AG09319 (cell line): ENCODE data around the gene ZBED4.

Experiments used
- DNase-seq: peaks from one replicate; pipeline ENCODE4 v3.0.0-alpha.2; 2010; ENCODE audit warnings: low read depth; ENCODE audit errors: extremely low read depth
- CTCF ChIP-seq: IDR thresholded peaks from 2 replicates; pipeline ENCODE4 v1.5.1; 2011; ENCODE audit warnings: low read depth, mild to moderate bottlenecking, inconsistent platforms, low read length, moderate library complexity

The ZBED4 gene

GRCh38 chr22:49903322-49904039 lies 49.8 kb downstream of the ZBED4 start:
- DNase-seq: no peak
- no peak for TF ChIP-seq CTCF

- TF ChIP-seq CTCF: no peak
- DNase-seq: no peak
These were observed 50.4 kb downstream of the ZBED4 start for GRCh38 chr22:49904040-49904369.

DNA sequence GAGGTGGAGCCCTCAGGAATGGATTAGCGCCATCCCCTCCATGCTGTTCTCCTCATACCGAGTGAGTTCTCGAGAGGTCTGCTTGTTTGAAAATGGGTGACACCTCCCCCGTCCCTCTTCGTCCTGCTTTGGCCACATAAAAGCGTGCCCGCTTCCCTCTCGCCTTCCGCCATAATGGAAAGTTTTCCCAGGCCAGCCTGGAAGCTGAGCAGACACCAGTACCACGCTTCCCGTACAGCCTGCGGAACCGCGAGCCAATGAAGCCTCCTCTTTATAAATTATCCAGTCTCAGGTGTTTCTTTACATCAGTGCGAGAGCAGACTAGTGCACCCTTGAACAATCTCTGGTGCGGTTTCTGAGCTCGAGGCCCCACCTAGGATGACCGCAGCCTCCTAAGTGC lies 51.8 kb downstream of the ZBED4 start:
- DNase-seq: no peak
- TF ChIP-seq CTCF: no peak

DNA sequence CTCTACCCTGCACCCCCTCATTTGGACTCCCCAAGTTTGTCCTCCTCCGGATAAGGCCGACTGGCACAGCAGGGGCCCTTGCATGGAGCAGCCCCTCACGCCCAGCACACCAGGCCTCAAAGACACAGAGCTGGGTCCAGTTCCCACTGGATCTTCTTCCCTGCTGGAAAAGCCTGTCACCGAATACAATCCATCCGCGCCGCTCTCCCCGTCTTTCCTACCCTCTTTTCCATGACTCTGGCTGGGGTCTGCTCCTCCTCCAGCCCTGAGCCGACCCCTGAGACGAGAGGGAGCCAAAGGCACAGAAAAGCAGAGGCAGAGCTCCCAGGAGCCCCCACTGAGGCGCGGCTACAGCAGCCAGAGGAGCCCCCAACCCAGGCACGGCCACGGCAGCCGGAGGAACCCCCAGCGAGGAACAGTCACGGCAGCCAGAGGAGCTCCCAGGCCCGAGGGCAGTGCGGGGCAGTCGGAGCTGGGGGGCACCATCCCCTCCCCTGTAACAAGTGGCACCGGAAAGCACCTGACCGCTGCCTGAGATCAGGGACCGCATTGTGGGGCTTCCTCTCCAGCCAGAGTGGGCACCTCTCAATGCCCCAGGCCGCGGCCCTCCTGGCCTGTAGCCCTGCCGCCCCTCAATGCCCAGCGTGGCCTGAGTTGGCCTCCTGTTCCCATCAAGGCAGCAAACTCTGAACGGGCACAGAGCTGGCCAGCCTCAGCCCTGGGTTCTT lies 52.6 kb downstream of the ZBED4 start:
- DNase-seq: no peak

GRCh38 chr22:49906799-49907290 lies 53.2 kb downstream of the ZBED4 start:
- DNase-seq: no peak
- TF ChIP-seq CTCF: no peak

More for the DNA sequence above, 52.6 kb downstream of the ZBED4 start:
- TF ChIP-seq CTCF: no peak

- TF ChIP-seq CTCF: no peak
- no peak for DNase-seq
These were observed 54.2 kb downstream of the ZBED4 start for GRCh38 chr22:49907807-49908206.

DNA sequence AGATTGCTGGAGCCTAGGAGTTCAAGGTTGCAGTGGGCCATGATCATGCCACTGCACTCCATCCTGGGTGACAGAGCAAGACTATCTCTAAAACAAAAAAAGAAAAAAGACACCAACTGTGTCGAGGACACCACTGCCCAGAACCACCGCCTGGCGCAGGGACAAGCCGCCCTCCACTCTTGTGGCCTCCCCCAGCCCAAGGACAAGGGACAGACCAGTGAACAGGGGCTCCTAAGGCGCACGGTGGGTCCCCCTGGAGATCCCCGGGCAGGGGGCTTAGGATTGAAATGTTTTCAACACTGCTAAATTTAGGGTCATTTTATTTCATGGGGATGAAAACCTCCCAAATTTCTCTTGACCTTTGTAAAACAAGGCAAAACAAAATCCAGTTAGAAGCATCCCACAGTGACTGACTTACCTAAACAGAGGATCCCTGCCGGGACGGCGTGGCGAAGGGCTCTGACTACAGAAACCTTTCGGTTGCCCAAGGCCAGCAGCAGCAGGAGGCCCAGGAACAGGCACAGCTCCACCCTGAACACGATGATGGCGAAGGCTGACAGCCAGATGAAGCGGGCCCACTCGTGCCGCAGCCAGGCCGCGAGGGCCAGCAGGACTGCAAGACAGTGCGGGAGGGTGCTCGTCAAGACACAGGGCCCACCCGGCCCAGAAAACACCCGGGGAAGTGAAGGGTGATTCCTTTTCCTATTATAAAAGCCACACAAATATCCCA lies 56.0 kb downstream of the ZBED4 start:
- DNase-seq: no peak
- TF ChIP-seq CTCF: no peak
